ENCODE measurements around the gene KIF19.
"Not testable (repeated sequence)": the region's sequence is repeated elsewhere in the genome, so short reads cannot be mapped to it uniquely, and the experiment has no call there.

Gene KIF19

GRCh38 chr17:74403512-74404137 is 77.6 kb downstream of the KIF19 start:
- DNase-seq (ENCODE audit: low read depth): no peak
- in situ Hi-C loops (cut with HindIII; ENCODE audit: low sequenced_read_pairs): no loop called here
- no peak overlapping the region for H3K4me3 ChIP-seq (ENCODE audit: low read depth, low read length)
- TF ChIP-seq CTCF (IDR thresholded peaks at IDR 0.05; ENCODE audit: low read depth, low read length, missing control alignments): no peak

GRCh38 chr17:74404218-74404617 is 78.2 kb downstream of the KIF19 start:
- no peak for DNase-seq (ENCODE audit: low read depth)
- TF ChIP-seq CTCF (IDR thresholded peaks at IDR 0.05; ENCODE audit: low read depth, low read length, missing control alignments): no peak
- in situ Hi-C loops (cut with HindIII; ENCODE audit: low sequenced_read_pairs): no loop called here
- no peak overlapping the region for H3K4me3 ChIP-seq (ENCODE audit: low read depth, low read length)

GRCh38 chr17:74404789-74405188 is 78.8 kb downstream of the KIF19 start:
- no peak for TF ChIP-seq CTCF (IDR thresholded peaks at IDR 0.05; ENCODE audit: low read depth, low read length, missing control alignments)
- no peak for DNase-seq (ENCODE audit: low read depth)
- in situ Hi-C loops (cut with HindIII; ENCODE audit: low sequenced_read_pairs): no loop called here
- H3K4me3 ChIP-seq (ENCODE audit: low read depth, low read length): no peak overlapping the region

GRCh38 chr17:74405311-74405710 is 79.3 kb downstream of the KIF19 start:
- in situ Hi-C loops (cut with HindIII; ENCODE audit: low sequenced_read_pairs); DNase-seq (ENCODE audit: low read depth); H3K4me3 ChIP-seq (ENCODE audit: low read depth, low read length): not testable (repeated sequence)

Measured in astrocyte of the cerebellum (primary cell).